NCI-H748 (cell line): ENCODE data around the gene JAKMIP3.

Source experiments
- DNase-seq: peaks from one replicate; lab custom pipeline; 2025; ENCODE audit not compliant: unreplicated experiment; lab: John Stamatoyannopoulos, UW

JAKMIP3 gene

GRCh38 chr10:132109341-132110110, 43.8 kb downstream of the JAKMIP3 start:
- no peak for DNase-seq

- DNase-seq = no peak
These were observed 44.4 kb downstream of the JAKMIP3 start for GRCh38 chr10:132110111-132110521.

DNA sequence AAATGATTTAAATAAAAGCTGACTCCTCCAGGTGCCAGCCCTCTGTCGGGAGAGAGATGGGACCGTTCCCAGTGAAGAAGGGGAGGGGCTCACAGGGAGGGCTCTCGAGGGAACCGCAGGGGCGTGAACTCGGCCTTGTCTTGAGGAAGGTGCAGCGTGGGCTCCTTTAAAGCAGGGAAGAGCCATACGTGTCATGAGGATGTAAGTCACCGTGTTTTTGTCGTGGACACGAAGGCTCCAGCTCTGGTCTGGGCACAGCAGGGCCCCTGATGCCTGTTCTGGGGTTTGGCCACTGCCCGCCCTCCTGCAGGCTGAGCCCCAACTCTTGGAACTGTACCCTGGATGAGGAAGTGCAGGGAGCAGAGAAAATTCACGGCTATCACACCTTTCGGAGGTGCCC, 45.0 kb downstream of the JAKMIP3 start:
- no peak for DNase-seq

DNA sequence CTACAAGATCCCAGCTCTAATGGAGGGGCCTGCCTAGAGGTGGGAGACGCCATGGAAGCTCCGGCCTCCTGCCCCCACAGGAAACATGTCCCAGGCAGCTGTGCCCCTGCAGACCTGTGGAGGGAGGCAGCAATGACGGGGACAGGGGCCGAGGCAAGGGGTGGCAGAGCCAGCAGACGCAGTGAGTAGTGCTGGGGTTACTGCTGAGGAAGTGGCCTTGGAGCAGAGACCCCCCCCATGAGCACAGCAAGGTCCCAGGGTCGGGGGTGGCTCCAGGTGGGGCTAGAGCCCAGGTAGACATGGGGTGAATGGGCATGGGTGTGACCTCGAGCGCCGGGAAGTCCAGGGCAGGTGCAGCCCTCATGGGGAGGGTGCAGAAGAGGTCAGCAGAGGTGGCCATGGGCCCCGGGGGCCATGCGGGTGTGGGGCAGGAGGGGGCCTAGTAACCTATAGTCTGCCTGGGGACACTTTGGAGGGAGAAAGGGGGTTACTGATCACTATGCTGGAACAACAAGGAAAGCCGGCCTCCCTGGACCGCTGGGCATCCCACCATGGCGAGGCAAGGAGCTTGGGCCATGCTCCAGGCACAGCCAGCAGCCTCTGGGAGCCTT, 45.5 kb downstream of the JAKMIP3 start:
- no peak for DNase-seq

GRCh38 chr10:132111871-132112341, 46.2 kb downstream of the JAKMIP3 start:
- no peak for DNase-seq

DNA sequence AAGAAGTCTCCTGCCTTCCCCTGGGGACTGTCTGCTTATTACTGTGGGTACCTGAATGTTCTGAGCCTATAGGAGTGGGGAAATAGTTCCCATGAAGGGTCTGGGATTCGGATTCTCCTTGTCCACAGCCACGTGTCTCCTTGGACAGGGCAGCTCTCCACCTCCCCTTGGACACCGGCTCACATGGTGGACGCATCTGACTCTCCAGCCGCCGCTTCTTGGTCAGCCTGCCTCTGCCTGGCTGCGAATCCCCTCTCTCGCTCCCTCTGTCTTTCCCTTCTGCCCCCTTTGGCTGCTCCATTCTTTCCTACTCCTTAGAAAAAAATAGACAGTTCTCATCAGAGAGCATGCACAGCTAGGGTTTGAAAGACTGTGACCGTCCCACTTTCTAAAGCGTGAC, 46.9 kb downstream of the JAKMIP3 start:
- no peak for DNase-seq

DNA sequence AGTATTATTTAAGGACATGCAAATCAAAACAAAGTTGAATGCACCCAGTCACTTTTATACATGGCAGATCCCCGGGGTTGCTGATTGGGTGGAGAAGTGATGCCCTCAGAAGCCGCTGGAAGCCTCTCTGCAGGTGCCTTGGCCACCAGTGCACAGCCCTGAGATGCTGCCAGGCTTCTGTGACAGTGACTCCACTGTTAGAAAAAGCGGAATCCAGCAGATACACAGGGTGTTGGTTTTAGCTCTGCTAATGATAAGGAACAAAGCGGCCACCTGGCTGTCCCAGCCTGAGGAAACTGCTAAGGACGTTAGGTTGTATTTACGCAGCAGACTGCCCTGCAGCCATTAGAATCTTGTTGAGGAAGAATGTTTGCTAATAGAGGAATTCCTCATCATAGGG, 47.5 kb downstream of the JAKMIP3 start:
- no peak for DNase-seq

DNA sequence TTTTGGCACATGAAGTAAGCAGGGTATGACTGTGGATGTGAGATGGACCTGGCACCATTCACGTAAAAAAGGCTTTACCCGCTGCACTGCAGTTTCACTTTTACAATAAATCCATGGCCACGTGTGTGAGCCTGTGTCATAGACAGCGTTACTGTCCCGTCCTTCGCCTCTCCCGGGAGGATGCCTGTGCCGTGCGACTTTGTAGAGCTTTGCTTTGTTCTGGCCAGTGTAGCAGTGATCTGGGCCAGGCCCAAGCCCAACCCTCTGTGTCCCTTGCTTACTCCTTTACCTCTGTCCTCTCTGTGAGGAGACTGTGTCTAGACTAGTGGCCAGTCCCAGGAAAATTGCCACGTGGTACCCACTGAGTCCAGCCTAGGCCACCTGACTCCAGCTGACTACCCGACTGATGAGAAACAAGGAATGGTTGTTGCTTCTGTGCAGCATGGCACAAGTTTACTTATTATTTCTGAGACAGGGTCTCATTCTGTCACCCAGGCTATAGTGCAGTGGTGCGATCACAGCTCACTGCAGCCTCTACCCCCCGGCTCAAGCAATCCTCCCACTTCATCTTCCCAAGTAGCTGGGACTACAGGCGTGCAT, 48.1 kb downstream of the JAKMIP3 start:
- DNase-seq = no peak

DNA sequence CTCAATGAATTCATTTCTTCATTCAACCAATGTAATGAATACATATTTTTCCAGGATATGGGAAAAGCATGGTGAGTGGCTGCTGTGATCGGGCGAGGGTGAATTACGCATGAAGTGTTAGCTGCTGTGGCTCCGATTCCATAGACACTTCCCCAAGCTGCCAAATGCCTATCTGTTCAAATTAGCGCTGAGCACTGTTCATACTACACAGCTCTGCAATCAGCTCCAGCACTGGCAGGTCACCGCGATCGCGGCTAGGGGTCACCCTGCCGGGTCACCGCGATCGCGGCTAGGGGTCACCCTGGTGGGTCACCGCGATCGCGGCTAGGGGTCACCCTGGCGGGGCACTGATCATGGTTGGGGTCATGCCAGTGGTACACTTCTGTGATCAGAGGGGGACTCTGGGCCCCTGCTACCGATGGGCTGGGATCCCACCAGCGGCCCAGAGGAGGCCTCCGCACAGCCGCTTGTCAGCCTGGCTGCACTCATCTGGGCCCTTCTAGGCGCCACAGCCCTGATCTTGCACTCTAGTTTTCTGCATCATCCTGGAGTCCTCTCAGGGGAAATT, 49.3 kb downstream of the JAKMIP3 start:
- no peak for DNase-seq
